GM19452 (cell line): ENCODE measurements around the gene ZFAND2B.
"Not testable (repeated sequence)": the region's sequence is repeated elsewhere in the genome, so short reads cannot be mapped to it uniquely, and the experiment has no call there.

ENCODE experiments used
- ATAC-seq: cut with Tn5 transposase; IDR thresholded peaks from one replicate; pipeline ENCODE4 v1.9.1; 2021; ENCODE audit not compliant: unreplicated experiment

ZFAND2B gene

GRCh38 chr2:219175928-219176817, 30.4 kb upstream of the ZFAND2B start:
- peak; percentile 26 for ATAC-seq

- peak; percentile 77 for ATAC-seq
Measured at GRCh38 chr2:219176818-219177551, 29.6 kb upstream of the ZFAND2B start, which contains the start of gene CNPPD1. CNPPD1 (minus strand) TSS chr2:219176925; CDS start chr2:219176828, 97 bp downstream.

DNA sequence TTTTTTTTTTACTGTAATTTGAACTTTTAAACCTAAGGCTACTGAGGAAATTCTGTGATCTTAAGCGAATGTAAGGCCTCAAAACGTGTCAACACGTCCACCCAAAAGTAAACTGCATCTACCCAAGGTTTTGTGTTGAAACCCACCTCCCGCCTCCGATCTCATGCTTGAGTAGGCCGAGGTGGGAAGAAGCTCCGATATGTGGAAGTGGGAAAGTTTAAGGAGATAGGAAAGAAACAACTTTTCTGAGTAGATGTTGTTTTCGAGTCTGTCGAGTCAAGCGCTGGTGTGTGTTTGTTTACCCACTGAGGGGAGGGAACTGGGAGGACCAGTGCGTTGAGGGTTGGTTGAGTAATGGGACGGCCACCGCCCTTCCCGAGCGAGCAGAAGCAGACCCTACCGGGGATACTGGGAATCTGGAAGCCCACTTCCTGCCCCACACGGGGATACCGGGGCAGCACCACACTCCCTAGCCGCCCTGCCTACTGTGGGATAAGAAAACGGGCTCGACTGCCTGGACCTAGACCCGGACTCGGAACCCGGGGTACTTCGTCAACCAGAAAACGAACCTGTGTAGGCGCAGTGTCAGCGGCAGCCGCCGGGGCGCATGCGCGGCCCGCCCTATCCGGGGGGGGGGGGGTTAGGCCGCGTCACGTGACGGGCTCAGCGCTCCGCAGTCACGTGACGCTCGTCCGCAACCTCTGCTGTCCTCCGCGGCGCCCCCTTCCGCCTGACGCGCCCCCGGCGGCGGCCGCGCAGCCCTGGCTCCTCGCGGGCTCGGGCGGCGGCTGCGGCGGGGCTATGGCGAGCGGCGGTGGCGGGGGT, 28.8 kb upstream of the ZFAND2B start, which contains the start of gene RETREG2:
RETREG2 (plus strand) TSS at position 724 of the 825 bp plus-strand sequence; CDS start at position 802, 78 bp downstream.
- peak; percentile 45 for ATAC-seq

- peak; percentile 8 for ATAC-seq
Measured at GRCh38 chr2:219178377-219179175, 28.0 kb upstream of the ZFAND2B start.

DNA sequence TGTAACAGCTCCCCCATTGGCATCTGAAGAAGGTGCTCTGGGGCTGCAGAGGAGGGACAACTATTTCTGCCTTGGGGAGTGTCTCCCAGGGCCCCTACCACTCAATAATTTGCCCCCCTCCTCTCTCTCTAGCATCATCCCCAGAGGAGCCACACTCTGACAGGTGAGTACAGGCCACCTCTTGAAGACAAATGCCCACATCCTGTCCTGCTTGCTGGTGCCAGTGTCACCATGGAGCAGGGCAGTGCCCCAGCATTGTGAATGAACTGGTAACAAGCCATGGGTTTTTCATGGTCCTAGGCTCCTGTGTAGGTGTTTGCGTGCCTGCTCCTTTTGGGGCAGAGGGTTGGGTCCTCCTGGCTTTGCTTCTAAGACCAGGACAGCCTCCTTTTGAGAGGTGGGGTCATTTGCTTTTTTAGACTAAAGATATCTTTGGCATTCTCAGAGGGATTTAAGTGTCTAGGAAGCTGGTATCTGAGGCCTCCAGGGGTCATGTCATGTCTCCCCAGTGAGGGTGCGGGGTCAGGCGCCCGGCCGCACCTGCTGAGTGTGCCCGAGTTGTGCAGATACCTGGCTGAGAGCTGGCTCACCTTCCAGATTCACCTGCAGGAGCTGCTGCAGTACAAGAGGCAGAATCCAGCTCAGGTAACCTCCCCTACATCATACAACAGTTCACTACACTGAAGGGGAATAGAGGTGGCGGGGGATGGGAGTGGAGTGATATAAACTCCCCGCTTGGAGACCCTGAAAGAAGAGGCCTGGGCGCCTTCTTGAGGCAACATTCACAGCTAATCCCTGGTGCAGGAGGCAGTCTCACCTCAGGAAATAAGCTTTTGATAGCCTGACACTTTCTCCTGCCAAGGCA, 26.7 kb upstream of the ZFAND2B start:
- ATAC-seq, result no peak

DNA sequence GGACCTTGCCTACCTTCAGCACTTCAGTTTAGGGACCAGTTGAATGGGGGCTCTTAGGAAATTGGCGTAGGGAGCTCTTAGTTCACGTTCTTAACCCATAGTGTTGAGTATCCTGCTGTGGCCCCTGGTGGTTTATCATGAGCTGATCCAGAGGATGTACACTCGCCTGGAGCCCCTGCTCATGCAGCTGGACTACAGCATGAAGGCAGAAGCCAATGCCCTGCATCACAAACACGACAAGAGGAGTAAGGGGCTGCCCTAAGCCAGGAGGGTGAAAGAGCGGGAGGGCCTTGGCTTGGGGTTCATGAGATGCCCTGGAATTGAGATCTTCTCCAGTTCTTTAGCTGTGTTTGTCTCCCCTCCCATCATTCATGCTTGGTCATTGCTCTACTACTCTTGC, 25.6 kb upstream of the ZFAND2B start:
- no peak for ATAC-seq

DNA sequence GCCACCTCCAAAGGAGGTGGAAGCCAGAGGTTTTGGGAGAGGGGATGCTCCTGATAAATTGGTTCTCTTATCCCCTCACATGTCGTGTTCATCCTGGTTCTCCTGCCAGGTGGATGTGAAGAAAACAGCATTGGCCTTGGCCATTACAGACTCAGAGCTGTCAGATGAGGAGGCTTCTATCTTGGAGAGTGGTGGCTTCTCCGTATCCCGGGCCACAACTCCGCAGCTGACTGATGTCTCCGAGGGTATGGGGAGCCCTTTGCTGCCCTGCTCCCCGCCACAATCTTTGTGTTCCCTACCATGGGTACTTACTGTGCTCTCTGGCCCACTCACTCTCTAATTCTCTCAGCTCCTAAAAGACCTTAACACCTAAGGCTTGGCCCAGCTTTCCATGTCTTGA, 25.1 kb upstream of the ZFAND2B start:
- ATAC-seq, result no peak

- no peak for ATAC-seq
Measured at GRCh38 chr2:219182331-219183150, 24.0 kb upstream of the ZFAND2B start.

DNA sequence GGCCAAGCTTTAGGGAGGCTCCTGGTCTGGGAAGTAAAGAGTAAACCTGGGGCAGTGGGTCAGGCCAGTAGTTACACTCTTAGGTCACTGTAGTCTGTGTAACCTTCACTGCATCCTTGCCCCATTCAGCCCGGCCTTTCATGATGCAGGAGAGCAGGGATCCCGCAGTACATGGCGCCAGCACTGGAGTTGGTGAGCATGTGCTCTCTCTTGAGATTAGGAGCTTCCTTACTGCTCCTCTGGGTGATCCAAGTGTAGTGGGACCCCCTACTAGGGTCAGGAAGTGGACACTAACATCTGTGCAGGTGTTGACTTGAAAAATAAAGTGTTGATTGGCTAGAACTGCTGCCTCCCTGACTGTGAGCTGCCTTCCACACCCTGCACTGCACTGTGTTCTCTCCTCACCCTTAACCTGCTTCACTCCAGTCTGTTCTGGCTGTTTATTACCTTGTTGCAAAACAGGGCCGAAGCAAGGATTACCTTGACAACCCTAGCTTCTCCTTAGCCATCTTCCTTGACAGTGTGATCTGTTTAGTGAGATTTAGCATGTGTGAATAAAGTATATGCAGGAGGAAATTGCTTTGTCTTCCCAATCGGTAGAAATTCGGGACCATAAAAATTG, 23.3 kb upstream of the ZFAND2B start:
- no peak for ATAC-seq

- ATAC-seq, result no peak
Measured at GRCh38 chr2:219184121-219184520, 22.5 kb upstream of the ZFAND2B start.

DNA sequence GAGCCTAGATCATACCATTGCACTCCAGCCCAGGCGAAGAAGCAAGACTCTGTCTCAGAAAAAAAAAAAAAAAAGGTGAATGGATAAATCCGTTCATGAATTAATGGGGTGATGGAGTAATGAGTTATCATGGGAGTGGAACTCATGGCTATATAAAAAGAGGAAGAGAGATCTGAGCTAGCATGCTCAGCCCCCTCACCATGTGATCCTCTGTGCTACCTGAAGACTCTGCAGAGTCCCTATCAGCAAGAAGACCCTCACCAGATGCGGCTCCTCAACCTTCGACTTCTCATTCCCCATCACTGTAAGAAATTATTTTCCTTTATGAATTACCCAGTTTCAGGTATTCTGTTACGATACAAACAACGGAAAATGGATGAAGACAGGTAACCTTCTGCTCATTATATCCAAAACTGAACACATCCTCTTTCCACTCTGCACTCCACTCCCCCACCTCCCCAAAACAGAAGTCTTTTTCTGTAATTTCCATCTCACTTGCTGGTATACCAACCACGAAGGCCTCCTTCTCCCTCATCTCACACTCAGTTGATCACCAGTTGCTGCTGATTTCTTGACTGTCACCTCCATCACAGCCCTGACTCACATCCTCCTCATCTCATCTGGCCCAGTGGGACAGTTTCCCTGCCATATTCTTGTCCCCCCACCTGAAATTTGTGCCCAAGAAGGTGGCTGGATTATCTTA, 19.7 kb upstream of the ZFAND2B start:
- no peak for ATAC-seq

GRCh38 chr2:219197388-219197787, 9.2 kb upstream of the ZFAND2B start:
- no peak for ATAC-seq

DNA sequence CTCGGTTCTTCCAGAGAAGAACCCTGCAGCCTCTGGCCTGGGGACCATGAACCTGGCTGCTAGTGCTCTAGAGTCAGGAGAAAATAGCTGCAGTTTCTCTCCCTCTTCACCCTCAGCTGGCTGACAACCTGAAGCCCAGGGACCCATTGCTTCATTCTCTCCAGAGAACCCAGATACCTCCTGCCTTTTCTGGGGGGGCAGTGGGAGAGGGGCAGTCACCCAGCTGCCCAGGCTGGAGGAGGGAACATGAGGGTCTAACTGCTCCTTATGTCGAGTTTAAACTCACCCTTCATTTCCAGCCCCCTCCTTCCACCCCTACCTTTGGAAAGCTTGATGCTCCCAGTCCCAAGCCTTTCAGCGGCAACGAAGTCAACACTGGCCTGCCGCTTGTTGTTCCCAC, 7.6 kb upstream of the ZFAND2B start:
- no peak for ATAC-seq

DNA sequence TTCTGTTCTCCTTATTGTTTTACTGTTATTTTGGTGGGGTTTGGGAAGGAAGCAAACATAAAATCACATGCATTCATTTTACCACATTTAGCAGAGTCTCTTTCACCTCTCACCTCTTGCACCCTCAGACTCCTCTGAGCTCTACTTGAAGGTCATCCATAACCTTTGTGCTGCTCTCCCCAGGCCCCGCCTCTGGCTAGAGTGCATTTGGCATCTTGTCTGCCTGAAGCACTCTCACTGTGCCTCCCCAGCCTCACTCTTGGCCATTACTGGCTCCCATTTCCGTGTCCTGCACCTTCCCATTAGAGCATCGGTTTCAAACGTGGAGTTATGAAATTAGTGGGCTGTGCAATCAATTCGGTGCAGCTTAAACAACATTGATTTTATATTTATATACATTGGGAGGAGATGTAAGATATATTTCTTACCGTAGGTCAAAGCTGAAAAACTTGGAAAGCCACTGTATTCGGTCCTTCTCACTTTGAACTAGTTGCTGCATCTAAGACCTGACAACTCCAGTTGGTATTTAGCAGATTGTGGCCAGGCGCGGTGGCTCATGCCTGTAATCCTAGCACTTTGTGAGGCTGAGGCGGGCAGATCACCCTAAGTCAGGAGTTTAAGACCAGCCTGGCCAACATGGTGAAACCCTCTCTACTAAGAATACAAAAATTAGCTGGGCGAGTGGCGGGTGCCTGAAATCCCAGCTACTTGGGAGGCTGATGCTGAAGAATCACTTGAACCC, 6.9 kb upstream of the ZFAND2B start:
- ATAC-seq, result no peak

- ATAC-seq, result not testable (repeated sequence)
Measured at GRCh38 chr2:219200502-219201326, 5.9 kb upstream of the ZFAND2B start.

DNA sequence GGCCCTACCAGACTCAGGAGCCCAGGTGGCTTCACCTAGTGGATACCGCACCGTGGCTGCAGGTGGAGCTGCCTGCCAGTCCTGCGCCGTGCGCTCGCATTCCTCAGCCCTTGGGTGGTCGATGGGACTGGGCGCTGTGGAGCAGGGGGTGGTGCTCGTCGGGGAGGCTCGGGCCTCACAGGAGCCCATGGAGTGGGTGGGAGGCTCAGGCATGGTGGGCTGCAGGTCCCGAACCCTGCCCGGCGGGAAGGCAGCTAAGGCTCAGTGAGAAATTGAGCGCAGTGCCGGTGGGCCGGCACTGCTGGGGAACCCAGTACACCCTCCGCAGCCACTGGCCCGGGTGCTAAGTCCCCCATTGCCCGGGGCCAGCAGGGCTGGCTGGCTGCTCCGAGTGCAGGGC, 5.3 kb upstream of the ZFAND2B start:
- not testable (repeated sequence) for ATAC-seq
